NCI-H774 (cell line): ENCODE data around the gene IQCF5.
"Not testable (repeated sequence)": the region's sequence is repeated elsewhere in the genome, so short reads cannot be mapped to it uniquely, and the experiment has no call there.

Source experiments
- DNase-seq: peaks from one replicate; lab custom pipeline; 2025; lab: John Stamatoyannopoulos, UW

The IQCF5 gene

DNA sequence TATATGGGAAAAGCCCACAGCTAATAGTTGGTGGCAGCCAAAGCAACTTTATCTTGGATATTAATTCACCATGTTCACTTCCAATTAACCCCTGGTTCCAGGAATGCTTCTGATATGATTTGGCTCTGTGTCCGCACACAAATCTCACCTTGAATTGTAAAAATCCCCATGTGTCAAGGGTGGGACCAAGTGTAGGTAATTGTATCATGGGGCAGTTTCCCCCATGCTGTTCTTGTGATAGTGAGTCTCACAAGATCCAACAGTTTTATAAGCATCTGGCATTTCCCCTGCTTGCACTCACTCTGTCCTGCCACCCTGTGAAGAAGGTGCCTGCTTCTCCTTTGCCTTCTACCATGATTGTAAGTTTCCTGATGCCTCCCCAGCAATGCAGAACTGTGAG is 6.5 kb downstream of the IQCF5 start:
- not testable (repeated sequence) for DNase-seq

DNA sequence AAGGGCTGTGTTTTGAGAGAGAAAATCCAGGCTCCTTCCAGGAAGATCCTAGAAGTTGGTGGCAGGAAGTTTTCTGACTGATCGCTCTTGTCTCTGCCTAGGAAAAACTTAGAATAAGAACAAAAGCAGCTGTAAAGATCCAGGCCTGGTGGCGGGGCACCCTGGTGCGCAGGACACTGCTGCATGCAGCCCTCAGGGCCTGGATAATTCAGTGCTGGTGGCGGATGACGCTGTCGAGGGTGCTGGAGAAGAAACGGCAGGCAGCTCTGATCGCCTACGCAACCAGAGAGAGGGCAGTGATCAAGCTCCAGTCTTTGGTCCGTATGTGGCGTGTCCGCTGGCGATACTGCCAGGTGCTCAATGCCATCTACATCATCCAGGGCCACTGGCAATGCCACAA is 12.5 kb downstream of the IQCF5 start:
- no peak for DNase-seq

DNA sequence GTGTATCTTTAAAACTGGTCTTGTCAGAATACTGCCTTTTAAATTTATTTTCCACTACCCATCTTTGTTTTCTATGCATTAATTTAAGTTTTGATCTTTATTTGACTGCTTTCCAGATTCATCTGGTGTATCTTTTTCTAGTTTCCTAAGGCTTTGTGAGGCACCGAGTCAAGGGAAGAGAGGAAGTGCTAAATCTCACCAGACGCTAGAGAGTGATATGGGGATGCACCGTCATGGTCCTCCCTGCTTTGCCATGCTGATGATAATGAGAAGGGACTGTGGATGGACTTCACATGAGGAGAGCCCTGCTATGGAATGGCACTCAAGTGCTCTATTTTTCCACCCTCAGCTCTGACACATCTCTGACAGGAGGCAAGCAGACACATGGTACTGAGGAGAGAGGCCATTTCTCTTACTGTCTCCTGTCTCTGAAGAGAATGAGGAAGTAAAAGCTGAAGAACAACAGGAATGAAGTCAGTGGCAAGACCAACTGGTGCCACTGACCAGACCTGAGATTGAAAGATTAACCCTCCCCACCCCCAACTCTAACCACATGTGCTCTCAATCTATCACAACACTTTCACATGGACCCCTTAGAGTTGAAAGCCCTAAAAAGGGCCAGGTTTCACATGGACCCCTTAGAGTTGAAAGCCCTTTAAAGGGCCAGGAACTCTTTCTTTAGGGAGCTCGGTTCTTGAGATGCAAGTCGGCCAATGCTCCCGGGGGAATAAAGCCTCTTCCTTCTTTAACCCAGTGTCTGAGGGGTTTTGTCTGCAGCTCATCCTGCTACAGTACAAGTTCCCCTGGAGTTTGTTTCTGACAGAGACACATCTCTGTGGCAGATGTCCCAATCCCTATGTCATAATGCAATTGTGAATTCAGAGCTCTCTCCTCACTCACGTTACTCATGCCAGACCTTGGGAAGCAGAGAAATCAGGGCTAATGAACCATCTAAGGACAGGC is 14.4 kb downstream of the IQCF5 start, which contains the start of gene IQCF2:
Gene IQCF2 (plus strand): TSS at position 913 of the 963 bp plus-strand sequence. CDS start 52 bp downstream, outside the sequence.
- no peak for DNase-seq

DNA sequence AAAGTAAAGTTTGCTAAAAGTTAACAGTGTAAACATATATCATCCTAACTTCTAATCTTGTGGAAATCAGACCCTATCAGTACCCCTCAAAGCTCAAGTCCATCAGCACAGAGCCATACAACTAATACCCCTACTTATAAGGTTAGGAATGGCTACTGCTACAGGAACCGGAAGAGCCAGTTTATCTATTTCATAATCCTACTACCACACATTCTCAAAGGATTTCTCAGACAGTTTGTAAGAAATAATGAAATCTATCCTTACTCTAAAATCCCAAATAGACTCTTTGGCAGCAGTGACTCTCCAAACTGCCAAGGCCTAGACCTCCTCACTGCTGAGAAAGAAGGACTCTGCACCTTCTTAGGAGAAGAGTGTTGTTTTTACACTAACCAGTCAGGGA is 20.0 kb downstream of the IQCF5 start:
- not testable (repeated sequence) for DNase-seq

DNA sequence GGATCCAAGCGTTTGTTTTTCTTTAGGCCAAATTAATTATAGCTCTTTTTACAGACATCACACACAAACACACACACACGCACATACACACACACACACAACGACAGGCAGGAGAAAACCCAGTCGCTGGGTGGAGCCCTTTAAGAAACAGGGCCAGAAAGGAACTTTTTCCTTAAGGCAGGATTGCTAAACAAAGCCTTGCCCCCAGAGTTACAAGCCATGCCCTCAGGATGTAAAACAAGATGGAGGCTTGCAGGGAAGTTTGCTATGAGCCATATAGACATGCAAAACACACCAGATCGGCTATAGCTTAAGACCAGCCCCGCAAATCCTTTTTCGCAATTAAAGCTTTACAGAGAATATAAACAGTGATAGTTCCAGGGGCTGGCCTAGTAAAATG is 30.3 kb downstream of the IQCF5 start:
- DNase-seq: no peak

DNA sequence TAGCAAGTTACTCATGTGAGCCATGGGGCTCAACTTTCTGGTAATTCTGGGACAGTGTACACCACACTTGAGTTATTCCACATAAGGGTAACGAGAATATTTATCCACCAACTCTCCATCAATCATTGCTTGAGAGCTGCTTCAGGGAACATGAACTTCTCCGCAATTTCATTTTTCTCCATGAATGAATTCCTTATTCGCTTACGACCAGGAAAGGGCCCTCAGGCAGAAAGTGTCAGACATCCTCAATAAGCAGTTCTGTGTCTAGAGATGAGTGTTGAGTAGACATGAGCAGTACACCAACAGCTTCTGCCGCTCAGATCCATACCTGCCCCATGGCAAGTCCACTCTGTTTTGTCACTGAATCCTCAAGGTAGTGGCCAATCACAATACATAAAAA is 38.8 kb downstream of the IQCF5 start:
- no peak for DNase-seq

DNA sequence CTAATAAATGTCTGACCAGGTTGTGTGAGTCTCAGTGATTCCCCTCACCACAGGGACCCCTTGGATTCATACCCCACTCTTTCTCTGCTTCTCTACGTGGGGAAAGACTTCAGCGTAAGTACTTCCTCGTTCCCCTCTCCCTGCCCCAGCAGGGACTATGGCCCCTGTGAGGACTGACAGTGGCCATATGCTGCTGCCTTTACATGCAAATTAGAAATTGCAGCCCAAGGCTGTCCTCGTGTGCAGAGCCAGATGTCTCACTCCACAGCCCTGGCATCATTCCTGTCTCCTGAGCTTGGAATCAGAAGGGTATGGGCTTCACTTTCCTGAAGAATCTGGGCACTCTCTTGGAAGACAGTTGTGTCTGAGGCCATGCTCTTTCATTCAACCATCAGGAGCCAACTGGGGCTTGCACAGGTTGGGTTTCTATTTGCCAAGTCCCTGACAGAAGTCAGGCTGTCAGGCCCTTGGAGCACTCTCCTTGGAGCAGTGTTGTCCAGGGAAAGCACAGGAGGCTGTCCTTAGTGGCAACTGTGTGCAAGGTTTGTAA is 44.5 kb downstream of the IQCF5 start:
- no peak for DNase-seq

DNA sequence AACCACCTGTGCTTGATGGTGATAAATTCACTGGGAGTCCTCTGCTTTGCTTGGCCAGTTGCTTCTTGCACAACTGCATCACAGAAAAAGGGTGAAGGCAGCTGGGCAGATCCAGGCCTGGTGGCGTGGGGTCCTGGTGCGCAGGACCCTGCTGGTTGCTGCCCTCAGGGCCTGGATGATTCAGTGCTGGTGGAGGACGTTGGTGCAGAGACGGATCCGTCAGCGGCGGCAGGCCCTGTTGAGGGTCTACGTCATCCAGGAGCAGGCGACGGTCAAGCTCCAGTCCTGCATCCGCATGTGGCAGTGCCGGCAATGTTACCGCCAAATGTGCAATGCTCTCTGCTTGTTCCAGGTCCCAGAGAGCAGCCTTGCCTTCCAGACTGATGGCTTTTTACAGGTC is 45.1 kb downstream of the IQCF5 start:
- no peak for DNase-seq

DNA sequence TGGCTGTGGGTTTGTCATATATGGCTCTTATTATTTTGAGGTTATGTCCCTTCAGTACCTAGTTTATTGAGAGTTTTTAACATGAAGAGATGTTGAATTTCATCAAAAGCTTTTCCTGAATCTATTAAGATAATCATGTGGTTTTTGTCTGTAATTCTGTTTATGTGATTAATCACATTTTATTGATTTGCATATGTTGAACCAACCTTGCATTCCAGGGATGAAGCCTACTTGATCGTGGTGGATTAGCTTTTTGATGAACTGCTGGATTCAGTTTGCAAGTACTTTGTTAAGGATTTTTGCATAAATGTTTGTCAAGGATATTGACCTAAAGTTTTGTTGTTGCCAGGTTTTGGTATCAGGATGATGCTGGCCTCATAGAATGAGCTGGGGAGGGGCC is 47.1 kb downstream of the IQCF5 start:
- DNase-seq: no peak
